ENCODE results near the gene FER. TPM values are rescaled to one million over a fixed set of nuclear protein-coding genes. Genes with fewer than 3 reads are reported as not detected.
A peak's percentile ranks its signal among the peaks of the same experiment; 100 is the strongest.
"Not testable (repeated sequence)": the region's sequence is repeated elsewhere in the genome, so short reads cannot be mapped to it uniquely, and the experiment has no call there.

The FER gene
- total RNA-seq, 1 donor from 2014 or later = 12.8 TPM

GRCh38 chr5:108992396-108993085, 244.8 kb downstream of the FER start:
- DNase-seq; intact Hi-C loops (cut with DNase I); ATAC-seq (ENCODE audit: poor library complexity): not testable (repeated sequence)

- intact Hi-C loops (cut with DNase I) = not testable (repeated sequence)
Measured at GRCh38 chr5:108993440-108993839, 245.7 kb downstream of the FER start.

GRCh38 chr5:108997720-108998119, 250.0 kb downstream of the FER start:
- DNase-seq (peak; percentile 30), ATAC-seq (ENCODE audit: poor library complexity) (no peak)
- intact Hi-C loops (cut with DNase I) = no loop called here

More at GRCh38 chr5:108993440-108993839, 245.7 kb downstream of the FER start:
- not testable (repeated sequence) for ATAC-seq (ENCODE audit: poor library complexity); DNase-seq

GRCh38 chr5:108998216-108998615, 250.5 kb downstream of the FER start:
- intact Hi-C loops (cut with DNase I) = no loop called here
- no peak for ATAC-seq (ENCODE audit: poor library complexity)
- no peak for DNase-seq

GRCh38 chr5:109003928-109004327, 256.2 kb downstream of the FER start:
- intact Hi-C loops (cut with DNase I) = no loop called here
- ATAC-seq (ENCODE audit: poor library complexity) = no peak
- DNase-seq = no peak

- ATAC-seq (ENCODE audit: poor library complexity) (no peak), DNase-seq (no peak)
- intact Hi-C loops (cut with DNase I) = no loop called here
Measured at GRCh38 chr5:109005297-109006009, 257.8 kb downstream of the FER start.

- DNase-seq = no peak
- intact Hi-C loops (cut with DNase I) = no loop called here
- ATAC-seq (ENCODE audit: poor library complexity) = no peak
Measured at GRCh38 chr5:109006129-109006528, 258.4 kb downstream of the FER start.

GRCh38 chr5:109016300-109016699, 268.6 kb downstream of the FER start:
- DNase-seq = no peak
- intact Hi-C loops (cut with DNase I) = no loop called here
- peak; percentile 46 for ATAC-seq (ENCODE audit: poor library complexity)

GRCh38 chr5:109022056-109022455, 274.4 kb downstream of the FER start:
- intact Hi-C loops (cut with DNase I) = no loop called here
- ATAC-seq (ENCODE audit: poor library complexity) = no peak

GRCh38 chr5:109025729-109026128, 278.0 kb downstream of the FER start:
- ATAC-seq (ENCODE audit: poor library complexity); DNase-seq; intact Hi-C loops (cut with DNase I): not testable (repeated sequence)

More at GRCh38 chr5:109022056-109022455, 274.4 kb downstream of the FER start:
- no peak for DNase-seq

- DNase-seq (no peak), ATAC-seq (ENCODE audit: poor library complexity) (no peak)
- intact Hi-C loops (cut with DNase I) = no loop called here
Measured at GRCh38 chr5:109027983-109028607, 280.4 kb downstream of the FER start.

- intact Hi-C loops (cut with DNase I) = no loop called here
- ATAC-seq (ENCODE audit: poor library complexity) (no peak), DNase-seq (no peak)
Measured at GRCh38 chr5:109028608-109029299, 281.1 kb downstream of the FER start.

- ATAC-seq (ENCODE audit: poor library complexity) (no peak), DNase-seq (no peak)
- intact Hi-C loops (cut with DNase I) = no loop called here
Measured at GRCh38 chr5:109029847-109030246, 282.1 kb downstream of the FER start.

- DNase-seq = no peak
- no peak for ATAC-seq (ENCODE audit: poor library complexity)
- intact Hi-C loops (cut with DNase I) = no loop called here
Measured at GRCh38 chr5:109030360-109031143, 282.9 kb downstream of the FER start.

- intact Hi-C loops (cut with DNase I) = no loop called here
- DNase-seq (no peak), ATAC-seq (ENCODE audit: poor library complexity) (no peak)
Measured at GRCh38 chr5:109034306-109034705, 286.6 kb downstream of the FER start.

GRCh38 chr5:109035436-109035835, 287.7 kb downstream of the FER start:
- intact Hi-C loops (cut with DNase I) = no loop called here
- no peak for ATAC-seq (ENCODE audit: poor library complexity)
- no peak for DNase-seq

- intact Hi-C loops (cut with DNase I) = no loop called here
- DNase-seq = no peak
- ATAC-seq (ENCODE audit: poor library complexity) = no peak
Measured at GRCh38 chr5:109038209-109038840, 290.6 kb downstream of the FER start.

- intact Hi-C loops (cut with DNase I) = no loop called here
- DNase-seq = no peak
- ATAC-seq (ENCODE audit: poor library complexity) = no peak
Measured at GRCh38 chr5:109041317-109041716, 293.6 kb downstream of the FER start.
